ENCODE results near the gene ARNT2.

ARNT2 gene

GRCh38 chr15:80518522-80518921 is 114.3 kb downstream of the ARNT2 start:
- DNase-seq (ENCODE audit: low spot score): no peak

GRCh38 chr15:80523746-80524145 is 119.6 kb downstream of the ARNT2 start:
- DNase-seq (ENCODE audit: low spot score): no peak

GRCh38 chr15:80525853-80526252 is 121.7 kb downstream of the ARNT2 start:
- DNase-seq (ENCODE audit: low spot score): no peak

- DNase-seq (ENCODE audit: low spot score): peak; percentile 62
Observed at GRCh38 chr15:80526556-80527340, 122.6 kb downstream of the ARNT2 start.

GRCh38 chr15:80527406-80527805 is 123.2 kb downstream of the ARNT2 start:
- no peak for DNase-seq (ENCODE audit: low spot score)

GRCh38 chr15:80527961-80528360 is 123.8 kb downstream of the ARNT2 start:
- no peak for DNase-seq (ENCODE audit: low spot score)

GRCh38 chr15:80530737-80531365 is 126.7 kb downstream of the ARNT2 start:
- peak; percentile 38 for DNase-seq (ENCODE audit: low spot score)

GRCh38 chr15:80531388-80531787 is 127.2 kb downstream of the ARNT2 start:
- no peak for DNase-seq (ENCODE audit: low spot score)

GRCh38 chr15:80531796-80532195 is 127.6 kb downstream of the ARNT2 start:
- DNase-seq (ENCODE audit: low spot score): no peak

- no peak for DNase-seq (ENCODE audit: low spot score)
Observed at GRCh38 chr15:80533790-80534333, 129.7 kb downstream of the ARNT2 start.

GRCh38 chr15:80536231-80536630 is 132.0 kb downstream of the ARNT2 start:
- DNase-seq (ENCODE audit: low spot score): no peak

- no peak for DNase-seq (ENCODE audit: low spot score)
Observed at GRCh38 chr15:80536716-80537115, 132.5 kb downstream of the ARNT2 start.

- no peak for DNase-seq (ENCODE audit: low spot score)
Observed at GRCh38 chr15:80545078-80545477, 140.9 kb downstream of the ARNT2 start.

- no peak for DNase-seq (ENCODE audit: low spot score)
Observed at GRCh38 chr15:80547264-80547663, 143.1 kb downstream of the ARNT2 start.

GRCh38 chr15:80549191-80549590 is 145.0 kb downstream of the ARNT2 start:
- no peak for DNase-seq (ENCODE audit: low spot score)

GRCh38 chr15:80549654-80550053 is 145.5 kb downstream of the ARNT2 start:
- no peak for DNase-seq (ENCODE audit: low spot score)

GRCh38 chr15:80550219-80550907 is 146.2 kb downstream of the ARNT2 start:
- DNase-seq (ENCODE audit: low spot score): peak; percentile 54

- no peak for DNase-seq (ENCODE audit: low spot score)
Observed at GRCh38 chr15:80550908-80551260, 146.7 kb downstream of the ARNT2 start.

- DNase-seq (ENCODE audit: low spot score): no peak
Observed at GRCh38 chr15:80551348-80551747, 147.2 kb downstream of the ARNT2 start.

GRCh38 chr15:80554560-80554959 is 150.4 kb downstream of the ARNT2 start:
- no peak for DNase-seq (ENCODE audit: low spot score)

GRCh38 chr15:80556694-80557367 is 152.6 kb downstream of the ARNT2 start:
- no peak for DNase-seq (ENCODE audit: low spot score)

All from hepatic stellate cell (primary cell).